NCI-H526 treated with DMSO at 0.1 percent for 48 hours (cell line): ENCODE measurements around the gene ATRIP.
A peak's percentile ranks its signal among the peaks of the same experiment; 100 is the strongest.
"Not testable (repeated sequence)": the region's sequence is repeated elsewhere in the genome, so short reads cannot be mapped to it uniquely, and the experiment has no call there.

Source experiments
- DNase-seq: peaks from one replicate; lab custom pipeline; 2025; lab: John Stamatoyannopoulos, UW

ATRIP gene

GRCh38 chr3:48436855-48437254 lies 9.7 kb upstream of the ATRIP start:
- DNase-seq = no peak

DNA sequence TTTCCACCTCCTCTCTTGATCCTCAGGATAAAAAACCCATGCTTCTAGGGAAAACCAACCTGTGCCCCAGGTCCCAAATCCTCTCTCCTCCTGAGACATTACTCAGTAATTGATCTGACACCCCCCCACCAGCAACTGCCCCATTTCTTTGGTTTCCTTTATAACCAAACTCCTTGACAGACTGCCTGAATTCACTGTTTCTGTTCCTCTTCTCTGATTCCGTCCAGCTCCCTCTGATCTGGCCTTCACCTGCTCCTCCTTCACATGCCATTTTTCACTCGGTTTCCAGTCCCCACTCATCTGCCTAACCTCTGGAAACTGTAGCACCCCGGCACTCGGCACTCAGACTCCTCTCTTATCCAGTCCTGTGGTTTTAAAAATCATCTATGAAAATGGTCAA lies 8.7 kb upstream of the ATRIP start:
- DNase-seq = no peak

GRCh38 chr3:48439820-48440589 lies 6.5 kb upstream of the ATRIP start, which contains the start of the genes CCDC51 and TMA7:
TSS of gene CCDC51 (minus strand) at chr3:48440119. CDS start at chr3:48435128, 4,991 bp downstream.
TSS of gene TMA7 (plus strand) at chr3:48440257. CDS start at chr3:48440297, 40 bp downstream.
- peak; percentile 96 for DNase-seq

- DNase-seq = no peak
These were observed 6.0 kb upstream of the ATRIP start for GRCh38 chr3:48440590-48440958.

- DNase-seq = no peak
These were observed 4.6 kb upstream of the ATRIP start for GRCh38 chr3:48441940-48442339.

DNA sequence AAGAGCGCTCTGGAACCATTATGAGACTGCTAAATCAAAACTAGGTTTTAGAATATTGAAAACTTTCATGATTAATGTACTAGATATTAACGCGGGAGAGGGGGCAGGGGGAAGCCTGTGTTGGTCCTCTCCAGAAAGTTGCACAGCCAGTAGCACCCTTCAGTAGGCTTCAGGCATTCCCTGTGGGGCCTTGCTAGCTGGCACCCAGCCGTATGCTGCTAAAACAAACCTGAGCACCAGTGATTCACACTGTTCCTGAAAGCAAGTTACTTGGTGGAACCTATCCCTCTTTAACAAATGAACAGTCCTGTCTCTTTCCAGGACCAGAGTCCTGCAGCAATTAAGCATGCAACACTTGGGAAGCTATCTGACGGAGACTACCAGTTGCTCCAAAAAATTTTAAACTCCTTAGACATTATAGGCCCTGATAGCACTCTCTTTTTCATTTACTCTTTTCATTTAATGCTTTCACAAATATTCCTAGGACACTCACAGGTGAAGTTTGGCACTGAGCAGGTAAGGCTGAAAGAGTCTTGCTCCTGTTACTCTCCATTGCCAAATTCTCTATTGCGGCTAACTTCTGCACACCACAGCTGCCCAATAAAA lies 1.2 kb upstream of the ATRIP start:
- DNase-seq = no peak

DNA sequence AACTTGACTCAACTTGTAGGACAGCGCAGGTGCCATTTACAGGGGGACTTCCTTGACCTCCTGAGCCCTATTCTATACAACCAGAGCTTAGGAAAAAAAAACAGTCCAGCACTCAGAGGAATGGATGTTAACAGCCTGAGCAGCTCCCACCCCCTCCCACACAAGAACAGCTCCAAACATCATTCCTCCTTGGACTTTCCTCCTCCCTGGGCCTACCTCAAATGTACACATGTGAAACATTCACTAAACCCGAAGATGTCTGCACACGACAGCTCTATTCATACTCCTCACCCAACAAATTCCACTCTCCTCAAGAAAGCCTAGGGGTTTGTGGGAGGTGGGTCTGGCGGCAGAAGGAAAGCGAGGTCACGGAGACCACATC lies 503 bp upstream of the ATRIP start:
- DNase-seq = no peak

- DNase-seq = no peak
These were observed 4.7 kb downstream of the ATRIP start for GRCh38 chr3:48451270-48451669.

DNA sequence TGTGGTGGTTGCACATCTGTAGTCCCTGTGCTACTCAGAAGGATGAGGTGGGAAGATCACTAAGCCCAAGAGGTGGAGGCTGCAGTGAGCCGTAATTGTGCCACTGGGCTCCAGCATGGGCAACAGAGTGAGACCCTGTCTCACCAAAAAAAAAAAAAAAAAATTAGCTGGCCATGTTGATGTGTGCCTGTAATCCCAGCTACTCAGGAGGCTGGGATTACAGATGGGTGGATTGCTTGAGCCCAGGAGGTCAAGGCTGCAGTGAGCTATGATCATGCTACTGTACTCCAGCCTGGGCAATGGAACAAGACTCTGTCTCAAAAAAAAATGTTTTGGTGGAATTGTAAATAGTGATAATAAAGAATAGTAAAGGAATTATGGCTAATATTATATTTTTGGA lies 9.9 kb downstream of the ATRIP start:
- no peak for DNase-seq

DNA sequence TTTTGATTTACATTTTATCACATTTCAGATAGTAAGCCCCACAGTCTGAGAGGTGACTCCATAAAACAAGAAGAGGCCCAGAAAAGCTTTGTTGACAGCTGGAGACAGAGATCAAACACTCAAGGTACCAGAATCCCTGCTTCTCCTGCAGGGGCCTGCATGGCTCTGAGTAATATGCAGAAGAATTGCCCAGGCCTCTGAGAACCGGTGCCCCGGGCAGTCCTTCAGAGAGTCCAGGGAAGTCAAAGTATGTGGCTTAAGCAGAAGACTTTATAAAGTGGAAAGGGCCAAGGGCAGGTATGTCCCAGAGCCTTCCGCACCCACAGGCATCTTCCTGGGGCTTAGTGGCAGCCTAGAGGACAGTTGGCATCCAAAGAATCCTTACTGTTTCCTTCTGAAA lies 12.8 kb downstream of the ATRIP start:
- no peak for DNase-seq

- no peak for DNase-seq
These were observed 13.4 kb downstream of the ATRIP start for GRCh38 chr3:48459773-48460516.

- DNase-seq = no peak
These were observed 14.0 kb downstream of the ATRIP start for GRCh38 chr3:48460517-48460902.

DNA sequence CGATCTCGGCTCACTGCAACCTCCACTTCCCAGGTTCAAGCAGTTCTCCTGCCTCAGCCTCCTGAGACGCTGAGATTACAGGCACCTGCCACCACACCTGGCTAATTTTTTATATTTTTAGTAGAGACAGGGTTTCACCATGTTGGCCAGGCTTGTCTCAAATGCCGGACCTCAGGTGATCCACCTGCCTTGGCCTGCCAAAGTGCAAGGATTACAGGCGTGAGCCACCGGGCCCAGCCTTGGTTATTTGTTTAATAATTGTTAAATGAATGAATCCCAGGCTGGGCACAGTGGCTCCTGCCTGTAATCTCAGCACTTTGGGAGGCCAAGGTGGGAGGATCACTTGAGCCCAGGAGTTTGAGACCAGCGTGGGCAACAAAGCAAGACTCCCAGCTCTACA lies 15.2 kb downstream of the ATRIP start:
- DNase-seq = not testable (repeated sequence)

DNA sequence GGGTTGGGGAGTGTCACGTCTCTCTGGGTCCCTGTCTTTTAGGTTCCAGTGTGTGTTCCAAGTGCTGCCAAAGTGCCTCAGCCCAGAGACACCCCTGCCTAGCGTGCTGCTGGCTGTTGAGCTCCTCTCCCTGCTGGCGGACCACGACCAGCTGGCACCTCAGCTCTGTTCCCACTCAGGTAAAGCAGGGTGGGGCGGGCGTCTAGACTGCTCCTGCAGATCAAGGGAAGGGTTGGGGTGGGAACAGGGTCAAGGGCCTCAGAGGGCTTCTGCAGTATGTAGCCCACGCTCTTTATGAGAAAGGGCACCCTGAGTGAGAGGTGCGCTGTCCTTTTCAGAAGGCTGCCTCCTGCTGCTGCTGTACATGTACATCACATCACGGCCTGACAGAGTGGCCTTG lies 17.2 kb downstream of the ATRIP start:
- DNase-seq = no peak

- no peak for DNase-seq
These were observed 18.2 kb downstream of the ATRIP start for GRCh38 chr3:48464713-48465221.

GRCh38 chr3:48465237-48465530 lies 18.6 kb downstream of the ATRIP start:
- no peak for DNase-seq

- peak; percentile 56 for DNase-seq
These were observed 19.2 kb downstream of the ATRIP start for GRCh38 chr3:48465531-48466378.

GRCh38 chr3:48466386-48467109 lies 20.0 kb downstream of the ATRIP start:
- no peak for DNase-seq

DNA sequence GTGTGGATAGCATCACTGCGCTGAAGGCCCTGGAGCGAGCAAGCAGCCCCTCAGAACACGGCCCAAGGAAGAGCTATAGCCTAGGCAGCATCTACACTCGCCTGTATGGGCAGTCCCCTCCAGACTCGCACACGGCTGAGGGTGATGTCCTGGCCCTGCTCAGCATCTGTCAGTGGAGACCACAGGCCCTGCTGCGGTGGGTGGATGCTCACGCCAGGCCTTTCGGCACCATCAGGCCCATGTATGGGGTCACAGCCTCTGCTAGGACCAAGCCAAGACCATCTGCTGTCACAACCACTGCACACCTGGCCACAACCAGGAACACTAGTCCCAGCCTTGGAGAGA lies 20.5 kb downstream of the ATRIP start:
- DNase-seq = no peak

DNA sequence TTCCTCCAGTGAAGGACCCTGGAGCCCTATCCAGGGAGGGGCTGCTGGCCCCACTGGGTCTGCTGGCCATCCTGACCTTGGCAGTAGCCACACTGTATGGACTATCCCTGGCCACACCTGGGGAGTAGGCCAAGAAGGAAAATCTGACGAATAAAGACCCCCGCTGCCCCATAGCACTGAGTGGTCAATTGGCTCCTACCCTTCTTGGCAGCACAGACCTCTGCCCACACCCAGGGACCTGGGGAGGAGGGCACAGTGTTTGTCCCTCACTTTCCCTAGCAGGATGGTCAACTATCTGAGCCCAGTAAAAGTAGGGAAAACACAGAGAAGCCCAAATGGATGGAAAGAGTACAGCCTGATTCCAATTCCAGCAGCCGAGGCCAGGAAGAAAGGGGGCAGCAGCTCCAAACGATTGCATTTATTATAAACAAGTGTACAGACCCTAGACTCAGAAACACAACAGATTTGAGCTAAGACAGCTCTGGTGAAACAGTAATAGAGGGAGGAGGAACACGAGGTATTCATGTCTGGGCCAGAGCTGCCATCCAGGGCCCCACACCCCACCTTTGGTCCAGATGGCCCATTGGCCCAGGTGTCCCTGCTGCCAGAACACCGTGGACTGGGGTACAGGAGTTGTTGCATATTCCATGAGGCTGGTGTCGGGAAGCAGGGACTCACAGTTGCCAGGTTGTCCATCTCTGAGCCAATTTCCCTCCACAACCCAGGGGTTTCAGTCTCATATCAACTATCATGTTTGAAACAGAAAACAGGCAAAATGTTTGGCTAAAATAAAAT lies 21.1 kb downstream of the ATRIP start:
- DNase-seq = no peak

- DNase-seq = no peak
These were observed 21.8 kb downstream of the ATRIP start for GRCh38 chr3:48468329-48468731.
